Heart left ventricle (tissue), 13 donors: ENCODE data around the gene SUFU.

Experiments used
- CTCF ChIP-seq, 12 donors: fragments of 200-600 bp; sonication (generic) in 4 of 12; IDR thresholded peaks; one replicate each; pipeline versions ENCODE4 v1.5.0 to v1.8.0; 2018 to 2022; ENCODE audit warnings: antibody characterized with exemption in 12 of 12, mild to moderate bottlenecking in 5 of 12
- POLR2A ChIP-seq, 2 donors: fragments of 450-650 bp; IDR thresholded peaks; one replicate each; pipeline ENCODE4 v1.6.1; 2017; ENCODE audit warnings: antibody characterized with exemption in 2 of 2, mild to moderate bottlenecking in 2 of 2, moderate library complexity in 2 of 2
- donor health status: ischemic (EF 13 %, LVEDD 7.1; RV severe dilation, severe dysfunction).
- donor health status: DM: no; HTN: yes; CAD: no.
- donor health status: DM: no; HTN: no; CAD: no.
- donor health status: ischemic (EF 25% LVEDD 6.9; RV normal size, moderate dysfunction).
- donor health status: ischemic (EF 25% LVEDD 5.7; RV mildly dilated, moderate dysfunction).
- donor health status: ischemic (EF 35%, LVEDD 5.7; RV mildly dilated, moderate dysfunction).
- donor health status: nonischemic (EF 11% LVEDD 7.7; RV severe dilation, severe dysfunction).
- donor health status: DM: yes; HTN: yes; CAD: no.
- donor health status: PGD.
- donor health status: ischemic (EF 29% LVEDD 5.4; RV normal size, mild dysfunction).
- donor health status: nonischemic (EF 23%, LVEDD 6.1; RV moderate dilation, normal function).

GRCh38 chr10:102545997-102546396 lies 42.2 kb downstream of the SUFU start:
- no peak for TF ChIP-seq CTCF (IDR thresholded peaks at IDR 0.05)
- no peak for TF ChIP-seq POLR2A (IDR thresholded peaks at IDR 0.05)
